Muscle layer of duodenum (tissue), 2 donors: ENCODE results near the gene CLTB.
A peak's percentile ranks its signal among the peaks of the same experiment; 100 is the strongest.
"Not testable (repeated sequence)": the region's sequence is repeated elsewhere in the genome, so short reads cannot be mapped to it uniquely, and the experiment has no call there.

Experiments used
- H3K27ac ChIP-seq: one replicate; pipeline ENCODE4 v1.7.0; 2013; ENCODE audit warnings: mild to moderate bottlenecking, low read length
- H3K27me3 ChIP-seq: one replicate; pipeline ENCODE4 v1.7.0; 2013; ENCODE audit warnings: low read depth, mild to moderate bottlenecking, control low read depth, low read length
- H3K36me3 ChIP-seq, 2 donors: one replicate each; pipeline ENCODE4 v1.7.0; 2013; ENCODE audit warnings: low read length in 2 of 2, control low read depth in 1 of 2, mild to moderate bottlenecking in 1 of 2; ENCODE audit not compliant: insufficient read depth in 2 of 2, control insufficient read depth in 1 of 2
- H3K4me1 ChIP-seq, 2 donors: one replicate each; pipeline ENCODE4 v1.7.0; 2013; ENCODE audit warnings: low read length in 2 of 2, mild to moderate bottlenecking in 2 of 2, control low read depth in 1 of 2, moderate library complexity in 1 of 2; ENCODE audit not compliant: insufficient read depth in 2 of 2, control insufficient read depth in 1 of 2
- H3K4me3 ChIP-seq, 2 donors: one replicate each; pipeline ENCODE4 v1.7.0; 2013; ENCODE audit warnings: low read length in 2 of 2, low read depth in 1 of 2, mild to moderate bottlenecking in 1 of 2
- H3K9me3 ChIP-seq, 2 donors: one replicate each; pipeline ENCODE4 v1.7.0; 2013; ENCODE audit warnings: low read length in 2 of 2, control low read depth in 1 of 2, mild to moderate bottlenecking in 1 of 2; ENCODE audit not compliant: control insufficient read depth in 1 of 2
- donor health status: healthy.

Gene CLTB

GRCh38 chr5:176412517-176413254 lies 3.7 kb downstream of the CLTB start:
- peaks cover 12 to 20% of the 10 kb centered on the region in 2 donors for H3K36me3 ChIP-seq
- peaks cover 29 to 45% of the 10 kb centered on the region in 2 donors for H3K4me1 ChIP-seq
- H3K4me3 ChIP-seq: no peak overlapping the region
- H3K27ac ChIP-seq: no peak overlapping the region
- no peaks in the 10 kb centered on the region for H3K27me3 ChIP-seq
- H3K9me3 ChIP-seq: no peaks in the 10 kb centered on the region

GRCh38 chr5:176410486-176411180 lies 5.7 kb downstream of the CLTB start:
- no peaks in the 10 kb centered on the region for H3K9me3 ChIP-seq
- H3K36me3 ChIP-seq: peaks cover 16 to 41% of the 10 kb centered on the region in 2 donors
- H3K4me3 ChIP-seq: no peak overlapping the region
- peaks cover 25 to 38% of the 10 kb centered on the region in 2 donors for H3K4me1 ChIP-seq
- H3K27me3 ChIP-seq: no peaks in the 10 kb centered on the region
- no peak overlapping the region for H3K27ac ChIP-seq

GRCh38 chr5:176409765-176410164 lies 6.6 kb downstream of the CLTB start:
- peaks cover 18 to 45% of the 10 kb centered on the region in 2 donors for H3K36me3 ChIP-seq

GRCh38 chr5:176408590-176408989 lies 7.7 kb downstream of the CLTB start:
- no peak overlapping the region for H3K27ac ChIP-seq
- peaks cover 18 to 55% of the 10 kb centered on the region in 2 donors for H3K36me3 ChIP-seq
- no peaks in the 10 kb centered on the region for H3K27me3 ChIP-seq
- H3K9me3 ChIP-seq: no peaks in the 10 kb centered on the region
- H3K4me3 ChIP-seq: no peak overlapping the region
- H3K4me1 ChIP-seq: peaks cover 12 to 20% of the 10 kb centered on the region in 2 donors

More at GRCh38 chr5:176409765-176410164, 6.6 kb downstream of the CLTB start:
- no peak overlapping the region for H3K4me3 ChIP-seq
- H3K9me3 ChIP-seq: no peaks in the 10 kb centered on the region
- peaks cover 20 to 32% of the 10 kb centered on the region in 2 donors for H3K4me1 ChIP-seq
- no peaks in the 10 kb centered on the region for H3K27me3 ChIP-seq
- H3K27ac ChIP-seq: no peak overlapping the region

GRCh38 chr5:176408252-176408573 lies 8.1 kb downstream of the CLTB start:
- Histone ChIP-seq H3K36me3 (peaks cover 18 to 55% of the 10 kb centered on the region in 2 donors), H3K4me1 (peaks cover 8 to 16% of the 10 kb centered on the region in 2 donors)
- not testable (repeated sequence) for H3K4me3 ChIP-seq, H3K9me3 ChIP-seq, H3K27ac ChIP-seq, H3K27me3 ChIP-seq

- no peaks in the 10 kb centered on the region for H3K9me3 ChIP-seq
- no peak overlapping the region for H3K4me3 ChIP-seq
- peaks cover 18 to 55% of the 10 kb centered on the region in 2 donors for H3K36me3 ChIP-seq
- peaks cover 3 to 12% of the 10 kb centered on the region in 2 donors for H3K4me1 ChIP-seq
- no peaks in the 10 kb centered on the region for H3K27me3 ChIP-seq
- H3K27ac ChIP-seq: no peak overlapping the region
Observed at GRCh38 chr5:176407456-176408251, 8.7 kb downstream of the CLTB start.

DNA sequence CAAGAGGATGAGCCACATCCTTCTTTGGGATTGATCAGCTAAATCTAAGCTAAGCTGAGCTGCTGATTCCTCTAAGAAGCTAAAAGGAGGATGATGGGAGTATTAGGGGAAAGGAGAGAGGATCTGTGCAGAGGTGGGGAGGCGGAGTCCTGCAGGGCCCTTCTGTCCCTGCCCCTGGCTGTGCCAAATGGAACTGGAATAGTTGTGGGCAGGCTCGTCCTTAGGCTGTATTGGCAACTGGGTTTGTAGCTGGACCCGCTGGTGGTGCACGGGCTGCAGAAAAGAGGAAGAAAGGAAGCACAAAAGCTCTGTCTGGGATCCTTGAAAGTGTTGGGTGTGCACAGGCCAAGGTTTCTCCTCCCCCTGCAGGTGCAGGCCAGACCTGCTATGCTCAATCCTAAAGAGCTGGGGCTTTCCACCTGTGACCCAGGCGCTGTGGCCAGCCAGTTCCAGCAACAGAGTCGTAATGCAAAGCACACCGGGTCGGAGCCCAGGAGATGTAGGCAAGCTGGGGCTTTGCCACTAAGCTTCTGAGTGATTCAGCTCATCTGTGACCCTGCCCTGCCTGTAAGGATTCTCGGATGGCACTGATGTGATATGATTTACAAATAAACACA lies 9.8 kb downstream of the CLTB start:
- Histone ChIP-seq H3K9me3 (no peaks in the 10 kb centered on the region), H3K4me3 (no peak overlapping the region), H3K36me3 (peaks cover 18 to 55% of the 10 kb centered on the region in 2 donors), H3K27ac (no peak overlapping the region), H3K27me3 (no peaks in the 10 kb centered on the region), H3K4me1 (peaks cover 0 to 9% of the 10 kb centered on the region in 2 donors)

- Histone ChIP-seq H3K27ac (no peak overlapping the region), H3K36me3 (peaks cover 18 to 55% of the 10 kb centered on the region in 2 donors), H3K27me3 (no peaks in the 10 kb centered on the region), H3K4me3 (no peak overlapping the region), H3K4me1 (peaks cover 0 to 9% of the 10 kb centered on the region in 2 donors), H3K9me3 (no peaks in the 10 kb centered on the region)
Observed at GRCh38 chr5:176405656-176406435, 10.5 kb downstream of the CLTB start.

- H3K27ac ChIP-seq: peak overlapping the region; percentile 51
- H3K36me3 ChIP-seq: peaks cover 11 to 34% of the 10 kb centered on the region in 2 donors
- H3K27me3 ChIP-seq: no peaks in the 10 kb centered on the region
- H3K4me3 ChIP-seq: no peak overlapping the region
- H3K9me3 ChIP-seq: no peaks in the 10 kb centered on the region
- H3K4me1 ChIP-seq: peaks cover 0 to 4% of the 10 kb centered on the region in 2 donors
Observed at GRCh38 chr5:176401281-176402205, 14.8 kb downstream of the CLTB start.
